Activated CD8-positive, alpha-beta memory T cell treated with anti-CD3 and anti-CD28 coated beads, Interleukin-2, amount 50 U/mL, for 1 hour (primary cell): Measurements from ENCODE around the gene KCNC4.

Experiments used
- DNase-seq: peaks from one replicate; pipeline ENCODE4 v3.0.0-alpha.2; 2020; ENCODE audit errors: extremely low read depth

KCNC4 gene

GRCh38 chr1:110188035-110188618 is 22.0 kb upstream of the KCNC4 start:
- DNase-seq, result no peak

GRCh38 chr1:110189181-110189580 is 20.9 kb upstream of the KCNC4 start:
- DNase-seq, result no peak

- no peak for DNase-seq
Observed at GRCh38 chr1:110190282-110190929, 19.7 kb upstream of the KCNC4 start.

GRCh38 chr1:110192541-110192940 is 17.6 kb upstream of the KCNC4 start:
- no peak for DNase-seq

- no peak for DNase-seq
Observed at GRCh38 chr1:110195196-110195595, 14.9 kb upstream of the KCNC4 start.

- no peak for DNase-seq
Observed at GRCh38 chr1:110196917-110197765, 13.0 kb upstream of the KCNC4 start.

GRCh38 chr1:110197905-110198629 is 12.0 kb upstream of the KCNC4 start:
- DNase-seq, result no peak

GRCh38 chr1:110198746-110199145 is 11.4 kb upstream of the KCNC4 start:
- no peak for DNase-seq

- no peak for DNase-seq
Observed at GRCh38 chr1:110200190-110200589, 9.9 kb upstream of the KCNC4 start.

GRCh38 chr1:110200666-110201065 is 9.4 kb upstream of the KCNC4 start:
- no peak for DNase-seq

GRCh38 chr1:110201157-110201825 is 8.8 kb upstream of the KCNC4 start:
- no peak for DNase-seq

- DNase-seq, result peak; percentile 38
Observed at GRCh38 chr1:110203021-110203661, 7.0 kb upstream of the KCNC4 start.

GRCh38 chr1:110205156-110205555 is 5.0 kb upstream of the KCNC4 start:
- no peak for DNase-seq

GRCh38 chr1:110205591-110206155 is 4.4 kb upstream of the KCNC4 start:
- DNase-seq, result no peak

GRCh38 chr1:110206261-110206920 is 3.7 kb upstream of the KCNC4 start:
- DNase-seq, result no peak

GRCh38 chr1:110207831-110208230 is 2.3 kb upstream of the KCNC4 start:
- peak; percentile 49 for DNase-seq

- no peak for DNase-seq
Observed at GRCh38 chr1:110208916-110209645, 1.0 kb upstream of the KCNC4 start.

GRCh38 chr1:110210604-110211495 is 736 bp downstream of the KCNC4 start:
- no peak for DNase-seq
